WTC11 (cell line): ENCODE results near the gene SCN8A. TPM values are rescaled to one million over a fixed set of nuclear protein-coding genes. Genes with fewer than 3 reads are reported as not detected.
"Not testable (repeated sequence)": the region's sequence is repeated elsewhere in the genome, so short reads cannot be mapped to it uniquely, and the experiment has no call there.

Experiments
- ATAC-seq: fragments of 200-7000 bp; cut with Tn5 transposase; 2 replicates; pipeline ENCODE4 v1.10.0; 2021; ENCODE audit warnings: mild to moderate bottlenecking, moderate library complexity
- CTCF ChIA-PET: fragments of 300-600 bp; sonication (Branson Sonifier 250); formaldehyde crosslinking; loops from one replicate; lab custom pipeline; 2021; ENCODE audit warnings: antibody characterized with exemption; lab: Charles Lee
- POLR2A ChIA-PET: fragments of 350-600 bp; sonication (Branson Sonifier 250); formaldehyde crosslinking; loops from one replicate; lab custom pipeline; 2021; ENCODE audit warnings: antibody characterized with exemption; lab: Charles Lee
- DNase-seq: peaks from one replicate; pipeline ENCODE4 v3.0.0; 2021; ENCODE audit warnings: low spot score
- H3K27ac Mint-ChIP-seq: 2 replicates; pipeline ENCODE4 v1.8.0; 2021; ENCODE audit warnings: mixed read lengths
- H3K27me3 Mint-ChIP-seq: 2 replicates; pipeline ENCODE4 v1.8.0; 2021; ENCODE audit warnings: low read depth, mild to moderate bottlenecking, moderate library complexity, mixed read lengths
- H3K36me3 Mint-ChIP-seq: 2 replicates; pipeline ENCODE4 v1.8.0; 2021; ENCODE audit warnings: mixed read lengths
- H3K4me1 Mint-ChIP-seq: 2 replicates; pipeline ENCODE4 v1.8.0; 2022; ENCODE audit warnings: mixed read lengths
- H3K4me3 Mint-ChIP-seq: 2 replicates; pipeline ENCODE4 v1.8.0; 2021; ENCODE audit warnings: mild to moderate bottlenecking, moderate library complexity, mixed read lengths
- H3K9me3 Mint-ChIP-seq: 2 replicates; pipeline ENCODE4 v1.8.0; 2021; ENCODE audit warnings: mixed read lengths
- ETV6 ChIP-seq: sonication (generic); formaldehyde crosslinking; IDR thresholded peaks from 2 replicates; pipeline ENCODE4 v1.8.1; 2022; ENCODE audit warnings: mild to moderate bottlenecking, missing genetic modification reagents
- IRF1 ChIP-seq: sonication (generic); formaldehyde crosslinking; IDR thresholded peaks from 2 replicates; pipeline ENCODE4 v1.8.0; 2023; ENCODE audit warnings: missing genetic modification reagents
- MAX ChIP-seq: sonication (generic); formaldehyde crosslinking; IDR thresholded peaks from 2 replicates; pipeline ENCODE4 v1.8.0; 2022; ENCODE audit warnings: mild to moderate bottlenecking, missing genetic modification reagents
- TCF7 ChIP-seq: sonication (generic); formaldehyde crosslinking; IDR thresholded peaks from 2 replicates; pipeline ENCODE4 v1.8.0; 2022; ENCODE audit warnings: mild to moderate bottlenecking, low read depth, missing genetic modification reagents, moderate library complexity
- TEAD1 ChIP-seq: sonication (generic); formaldehyde crosslinking; IDR thresholded peaks from 2 replicates; pipeline ENCODE4 v1.8.0; 2022; ENCODE audit warnings: mild to moderate bottlenecking, missing genetic modification reagents
- TEAD4 ChIP-seq: sonication (generic); formaldehyde crosslinking; IDR thresholded peaks from 2 replicates; pipeline ENCODE4 v1.8.0; 2022; ENCODE audit warnings: mild to moderate bottlenecking, missing genetic modification reagents
- ZNF121 ChIP-seq: sonication (generic); formaldehyde crosslinking; IDR thresholded peaks from 2 replicates; pipeline ENCODE4 v1.8.0; 2023; ENCODE audit warnings: missing genetic modification reagents
- ZNF138 ChIP-seq: sonication (generic); formaldehyde crosslinking; conservative IDR thresholded peaks from 2 replicates; pipeline ENCODE4 v1.8.1; 2022; ENCODE audit warnings: mild to moderate bottlenecking, moderate library complexity, missing genetic modification reagents
- ZNF512 ChIP-seq: sonication (generic); formaldehyde crosslinking; IDR thresholded peaks from 2 replicates; pipeline ENCODE4 v1.8.1; 2022; ENCODE audit warnings: missing genetic modification reagents, borderline replicate concordance
- ZNF532 ChIP-seq: fragments of 250-450 bp; sonication (Bioruptor Pico); IDR thresholded peaks from 2 replicates; pipeline ENCODE4 v1.9.0; 2021; ENCODE audit warnings: mild to moderate bottlenecking, borderline replicate concordance
- total RNA-seq: library from RNA; stranded (reverse); gene quantifications from 3 replicates; pipeline ENCODE4 v1.2.3, GENCODE V29; 2021

SCN8A gene
- total RNA-seq, 1 experiment from 2014 or later: 14.4 TPM

GRCh38 chr12:51829011-51829481 is 238.0 kb downstream of the SCN8A start:
- TF ChIP-seq ZNF532 (no peak), MAX (CRISPR knock-in tag) (peak; percentile 36; the same call in 1 of the 2 replicates), ZNF121 (CRISPR knock-in tag) (no peak), ZNF138 (CRISPR knock-in tag) (no peak), ETV6 (CRISPR knock-in tag) (0 out of 2 replicates have a peak, but pooled peaks have one; percentile 28)
- H3K4me3 Mint-ChIP-seq: no peak overlapping the region
- H3K9me3 Mint-ChIP-seq: peaks cover 3% of the 10 kb centered on the region; the same call in 1 of the 2 replicates
- peaks cover 50% of the 10 kb centered on the region for H3K4me1 Mint-ChIP-seq
- peaks cover 4% of the 10 kb centered on the region; the same call in 1 of the 2 replicates for H3K27me3 Mint-ChIP-seq
- peak overlapping the region; percentile 29; the same call in 1 of the 2 replicates for H3K27ac Mint-ChIP-seq
- ATAC-seq (peak; percentile 63), DNase-seq (peak; percentile 38)
- ChIA-PET CTCF (interaction anchor here (0.8 to 5.1 kb wide), 12 partner anchors 8 to 297 kb away, joined by 3 to 49 read pairs (median 5); no protein-coding TSS in a partner anchor), POLR2A (interaction anchor here (0.9 kb wide), 1 partner anchor 27 kb away, joined by 3 read pairs; no protein-coding TSS in a partner anchor)
- no peaks in the 10 kb centered on the region for H3K36me3 Mint-ChIP-seq

- ChIA-PET POLR2A (interaction anchor here (0.7 kb wide), 1 partner anchor 76 kb away, joined by 3 read pairs; no protein-coding TSS in a partner anchor), CTCF (interaction anchor here (1.0 to 5.1 kb wide), 8 partner anchors 9 to 297 kb away, joined by 3 to 49 read pairs (median 6); no protein-coding TSS in a partner anchor)
- Mint-ChIP-seq H3K4me1 (peaks cover 54% of the 10 kb centered on the region), H3K4me3 (no peak overlapping the region), H3K27me3 (peaks cover 4% of the 10 kb centered on the region; the same call in 1 of the 2 replicates), H3K9me3 (peaks cover 3% of the 10 kb centered on the region; the same call in 1 of the 2 replicates), H3K36me3 (no peaks in the 10 kb centered on the region), H3K27ac (no peak overlapping the region)
- no peak for ATAC-seq
- DNase-seq: no peak
- TF ChIP-seq IRF1 (CRISPR knock-in tag) (no peak), TEAD4 (CRISPR knock-in tag) (no peak), ETV6 (CRISPR knock-in tag) (0 out of 2 replicates have a peak, but pooled peaks have one; percentile 4), TCF7 (CRISPR knock-in tag) (no peak), ZNF512 (0 out of 2 replicates have a peak, but pooled peaks have one; percentile 14), TEAD1 (CRISPR knock-in tag) (no peak)
Observed at GRCh38 chr12:51829641-51830040, 238.6 kb downstream of the SCN8A start.

GRCh38 chr12:51831817-51832216 is 240.8 kb downstream of the SCN8A start:
- CTCF ChIA-PET: interaction anchor here (1.0 to 5.1 kb wide), 12 partner anchors 8 to 191 kb away, joined by 3 to 49 read pairs (median 5); a partner anchor contains a TSS
- not testable (repeated sequence) for ATAC-seq, DNase-seq, H3K27me3 Mint-ChIP-seq, H3K9me3 Mint-ChIP-seq, H3K36me3 Mint-ChIP-seq, H3K27ac Mint-ChIP-seq, H3K4me3 Mint-ChIP-seq
- POLR2A ChIA-PET: interaction anchor here (1.2 to 1.4 kb wide), 2 partner anchors 33 to 441 kb away, joined by 3 read pairs; partner anchors contain the start of gene GALNT6
- peaks cover 69% of the 10 kb centered on the region for H3K4me1 Mint-ChIP-seq
- 0 out of 2 replicates have a peak, but pooled peaks have one; percentile 4 for TF ChIP-seq ZNF121 (CRISPR knock-in tag)
